LHCN-M2 (cell line): ENCODE results near the gene OR6V1. TPM values are rescaled to one million over a fixed set of nuclear protein-coding genes. Genes with fewer than 3 reads are reported as not detected.

Source experiments
- total RNA-seq: library from RNA; depleted of rRNA; stranded (reverse); fragments of >200 nt; gene quantifications from 2 replicates; pipeline ENCODE4 v1.2.3, GENCODE V29; 2014; rRNA removed

OR6V1 gene
- total RNA-seq, 1 experiment from 2014 or later, result not detected

Other genes with a start within 250 kb of the OR6V1 start
- 0.32 and 0.69 TPM in 2 replicates for gene EPHB6, start 197.3 kb upstream of the OR6V1 start, total RNA-seq
- gene TRPV6, start 166.6 kb upstream of the OR6V1 start, total RNA-seq, result not detected in 2 replicates
- gene TRPV5, start 118.6 kb upstream of the OR6V1 start, total RNA-seq, result not detected in 2 replicates
- not detected in 2 replicates for gene LLCFC1, start 112.9 kb upstream of the OR6V1 start, total RNA-seq
- 0.23 TPM in 1 of 2 replicates, not detected in the other for gene KEL, start 90.0 kb upstream of the OR6V1 start, total RNA-seq
- gene OR9A2, start 25.2 kb upstream of the OR6V1 start, total RNA-seq, result not detected in 2 replicates
- 0.69 TPM in 1 of 2 replicates, not detected in the other for gene PIP, start 79.7 kb downstream of the OR6V1 start, total RNA-seq
- gene TAS2R39, start 131.1 kb downstream of the OR6V1 start, total RNA-seq, result not detected in 2 replicates
- not detected in 2 replicates for gene TAS2R40, start 169.7 kb downstream of the OR6V1 start, total RNA-seq
- 233 and 262 TPM in 2 replicates for gene GSTK1, start 211.1 kb downstream of the OR6V1 start, total RNA-seq
- not detected in 2 replicates for gene TMEM139, start 232.6 kb downstream of the OR6V1 start, total RNA-seq
- gene CASP2, start 236.0 kb downstream of the OR6V1 start, total RNA-seq, result 20.8 and 21.5 TPM in 2 replicates